Panc1 (cell line): Measurements from ENCODE around the gene ZNF398. TPM values are rescaled to one million over a fixed set of nuclear protein-coding genes. Genes with fewer than 3 reads are reported as not detected.

Experiments used
- ATAC-seq: fragments of 200-7000 bp; cut with Tn5 transposase; 2 replicates; pipeline ENCODE4 v1.9.1; 2020; ENCODE audit warnings: mild to moderate bottlenecking, moderate library complexity
- BruUV-seq: library from RNA; stranded (reverse); fragments of 400-500 nt; replicated peaks from 2 replicates; lab custom pipeline; 2021; lab: Mats Ljungman, UMichigan
- CTCF ChIA-PET: fragments of 300-600 bp; sonication (Branson Sonifier 250); formaldehyde crosslinking; loops from one replicate; lab custom pipeline; 2022; ENCODE audit warnings: antibody characterized with exemption; lab: Charles Lee
- POLR2A ChIA-PET: fragments of 300-600 bp; sonication (Branson Sonifier 250); formaldehyde crosslinking; loops from one replicate; lab custom pipeline; 2022; ENCODE audit warnings: antibody characterized with exemption; lab: Charles Lee
- DNase-seq: peaks from one replicate; pipeline ENCODE4 v3.0.0-alpha.2; 2010; ENCODE audit warnings: low read depth, low spot score
- H3K27ac ChIP-seq: 2 replicates; pipeline ENCODE4 v1.5.1; 2011; ENCODE audit warnings: mild to moderate bottlenecking, low read length, inconsistent platforms
- H3K27me3 ChIP-seq: fragments of 200-500 bp; sonication (Bioruptor generic); 2 replicates; pipeline ENCODE4 v1.6.0; 2014; ENCODE audit warnings: low read length, inconsistent platforms; ENCODE audit not compliant: control insufficient read depth, insufficient read depth
- H3K36me3 ChIP-seq: fragments of 200-500 bp; sonication (Bioruptor generic); 2 replicates; pipeline ENCODE4 v1.5.1; 2014; ENCODE audit warnings: inconsistent platforms, mild to moderate bottlenecking, low read length, moderate library complexity; ENCODE audit not compliant: control insufficient read depth, insufficient read depth
- H3K4me1 ChIP-seq: 2 replicates; pipeline ENCODE4 v1.5.1; 2011; ENCODE audit warnings: inconsistent platforms, mild to moderate bottlenecking, low read length, moderate library complexity; ENCODE audit not compliant: control insufficient read depth, insufficient read depth
- H3K4me3 ChIP-seq, 2 experiments: 2 replicates each; pipeline ENCODE4 v1.5.1; 2011 to 2012; ENCODE audit warnings: low read depth in 2 of 2, low read length in 2 of 2, mild to moderate bottlenecking in 2 of 2, inconsistent platforms in 1 of 2, moderate library complexity in 1 of 2
- H3K9me3 ChIP-seq: fragments of 200-500 bp; sonication (Bioruptor generic); 2 replicates; pipeline ENCODE4 v1.5.1; 2014; ENCODE audit warnings: low read depth, mild to moderate bottlenecking, inconsistent platforms, low read length, moderate library complexity; ENCODE audit not compliant: control insufficient read depth, insufficient read depth
- CTCF ChIP-seq: fragments of 450-650 bp; IDR thresholded peaks from 2 replicates; pipeline ENCODE4 v1.5.1; 2017; ENCODE audit warnings: mild to moderate bottlenecking
- POLR2AphosphoS5 ChIP-seq: IDR thresholded peaks from 2 replicates; pipeline ENCODE4 v1.6.1; 2012; ENCODE audit warnings: mild to moderate bottlenecking, low read depth, low read length, moderate library complexity
- REST ChIP-seq, 2 experiments: IDR thresholded peaks; 2 replicates each; pipeline ENCODE4 v1.6.1; 2011 to 2012; ENCODE audit warnings: low read depth in 2 of 2, control low read depth in 1 of 2, low read length in 1 of 2, mild to moderate bottlenecking in 1 of 2, moderate library complexity in 1 of 2; ENCODE audit not compliant: insufficient read depth in 1 of 2
- SIN3A ChIP-seq: IDR thresholded peaks from 2 replicates; pipeline ENCODE4 v1.6.1; 2012; ENCODE audit warnings: low read depth, mild to moderate bottlenecking, low read length, moderate library complexity, borderline replicate concordance; ENCODE audit not compliant: insufficient read depth
- TCF7L2 ChIP-seq: IDR thresholded peaks from 2 replicates; pipeline ENCODE4 v1.6.1; 2011; ENCODE audit warnings: mild to moderate bottlenecking, low read depth, low read length, inconsistent platforms
- in situ Hi-C: cut with HindIII; loops from 2 replicates; pipeline ENCODE4 v1.10.0; 2016; ENCODE audit warnings: low sequenced_read_pairs, low pct_unique_long_range_greater_than_20kb
- intact Hi-C: fragments of 100-400 bp; cut with micrococcal nuclease; formaldehyde crosslinking; loops from one replicate; pipeline ENCODE4 v1.10.0; 2022; ENCODE audit not compliant: unreplicated experiment
- total RNA-seq: library from RNA; stranded (reverse); gene quantifications from one replicate; pipeline ENCODE4 v1.2.1, GENCODE V29; 2021; ENCODE audit not compliant: unreplicated experiment

ZNF398 gene
- total RNA-seq, 1 experiment from 2014 or later = 14.1 TPM

GRCh38 chr7:149145031-149145845 is 2.0 kb upstream of the ZNF398 start:
- no peak for DNase-seq

DNA sequence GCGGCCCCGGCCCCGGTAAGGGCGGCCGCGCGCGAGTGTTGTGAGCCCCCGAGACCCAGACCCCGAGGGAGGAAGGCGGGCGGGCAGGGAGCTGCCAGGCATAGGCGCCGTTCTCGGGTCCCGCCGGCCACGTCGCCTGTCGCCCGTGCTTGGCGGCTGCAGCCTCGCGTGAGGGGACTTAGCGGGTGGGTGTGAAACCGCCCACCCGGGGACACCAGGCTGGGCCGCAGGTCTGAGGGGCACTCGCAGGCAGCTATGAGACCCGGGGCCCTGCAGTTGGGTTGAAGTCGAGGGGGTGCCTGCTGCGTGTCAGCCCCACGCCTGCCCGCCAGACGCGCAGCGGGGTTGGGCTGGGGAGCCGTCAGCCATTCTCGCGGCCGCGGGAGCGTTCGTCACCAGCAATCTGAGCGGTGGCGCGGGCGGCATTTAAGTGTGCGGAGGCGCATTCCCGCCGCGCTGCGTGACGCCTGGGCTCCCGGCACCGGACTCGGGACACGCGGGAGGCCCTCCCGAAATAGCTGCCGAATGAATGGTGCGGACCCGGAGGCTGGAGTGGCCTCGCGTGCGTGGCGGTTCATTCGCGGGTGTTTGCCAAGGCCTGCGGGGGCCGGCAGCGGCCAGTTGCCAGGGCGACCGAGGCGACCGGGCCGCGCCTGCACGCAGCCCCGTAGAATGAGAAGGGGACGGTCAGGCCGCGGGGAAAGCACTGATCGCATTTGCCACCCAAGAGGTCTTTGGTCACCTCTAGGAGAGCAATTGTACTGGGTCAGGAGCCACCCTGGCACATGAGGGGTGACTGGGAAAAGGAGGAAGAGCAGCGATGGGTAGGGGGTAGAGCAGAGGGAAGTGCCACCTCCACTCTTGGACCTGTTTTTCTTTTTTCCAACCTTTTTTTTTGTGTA is 750 bp downstream of the ZNF398 start:
- ChIA-PET POLR2A (interaction anchor here (0.8 kb wide), 1 partner anchor 160 kb away, joined by 3 read pairs; no protein-coding TSS in a partner anchor), CTCF (interaction anchor here (0.6 to 1.6 kb wide), 3 partner anchors 9 to 22 kb away, joined by 3 to 5 read pairs (median 4); partner anchors contain the start of gene ZNF425)
- H3K4me3 ChIP-seq = peak overlapping the region; percentile 72 to 95
- DNase-seq = no peak
- H3K27me3 ChIP-seq = no peaks in the 10 kb centered on the region
- peak overlapping the region; percentile 65 for H3K27ac ChIP-seq
- H3K36me3 ChIP-seq = no peaks in the 10 kb centered on the region; the same call in 1 of the 2 replicates
- TF ChIP-seq TCF7L2 = no peak
- TF ChIP-seq POLR2AphosphoS5 = no peak
- TF ChIP-seq CTCF = no peak
- TF ChIP-seq SIN3A = no peak; the same call in 1 of the 2 replicates
- TF ChIP-seq REST (IDR thresholded peaks at IDR 0.05; ENCODE audit: insufficient read depth in 1 of 2, low read depth in 2 of 2, low read length in 1 of 2) = no peak
- no TSS peak for BruUV-seq
- ATAC-seq = peak; percentile 42
- intact Hi-C loops (no loop called here), in situ Hi-C loops (no loop called here)
- H3K4me1 ChIP-seq = peaks cover 23% of the 10 kb centered on the region
- no peaks in the 10 kb centered on the region for H3K9me3 ChIP-seq

More at GRCh38 chr7:149145031-149145845, 2.0 kb upstream of the ZNF398 start:
- intact Hi-C loops (no loop called here), in situ Hi-C loops (no loop called here)
- Histone ChIP-seq H3K9me3 (no peaks in the 10 kb centered on the region), H3K36me3 (no peaks in the 10 kb centered on the region; the same call in 1 of the 2 replicates), H3K4me1 (peaks cover 23% of the 10 kb centered on the region), H3K27ac (peak overlapping the region; percentile 97), H3K27me3 (no peaks in the 10 kb centered on the region), H3K4me3 (peak overlapping the region; percentile 72 to 95)
- POLR2A ChIA-PET = interaction anchor here (0.6 kb wide), 1 partner anchor 181 kb away, joined by 6 read pairs; no protein-coding TSS in a partner anchor
- BruUV-seq = TSS peak; percentile 77
- ATAC-seq = no peak
- TF ChIP-seq REST (IDR thresholded peaks at IDR 0.05; ENCODE audit: insufficient read depth in 1 of 2, low read depth in 2 of 2, low read length in 1 of 2) (no peak), SIN3A (no peak), POLR2AphosphoS5 (no peak)
- CTCF ChIA-PET = no interaction called here
